Fibroblast of the aortic adventitia (primary cell): Measurements from ENCODE around the gene GGA1. TPM values are rescaled to one million over a fixed set of nuclear protein-coding genes. Genes with fewer than 3 reads are reported as not detected.

Source experiments
- DNase-seq: peaks from one replicate; pipeline ENCODE4 v3.0.0-alpha.2; 2010; ENCODE audit warnings: low read depth
- H3K4me3 ChIP-seq: 2 replicates; pipeline ENCODE4 v1.5.1; 2011; ENCODE audit warnings: low read depth, mild to moderate bottlenecking, control low read depth, low read length, moderate library complexity
- total RNA-seq: library from RNA; depleted of rRNA; stranded (reverse); fragments of >200 nt; gene quantifications from 2 replicates; pipeline ENCODE4 v1.2.3, GENCODE V29; 2012; ENCODE audit warnings: low replicate concordance
- TF ChIP-seq, protein P1 (sequence below): IDR thresholded peaks from 2 replicates; pipeline ENCODE4 v1.5.1; 2011; ENCODE audit warnings: mild to moderate bottlenecking, low read length, control low read depth, inconsistent platforms; ENCODE audit not compliant: insufficient read depth

The GGA1 gene
- total RNA-seq, 1 donor = 35.0 TPM

DNA sequence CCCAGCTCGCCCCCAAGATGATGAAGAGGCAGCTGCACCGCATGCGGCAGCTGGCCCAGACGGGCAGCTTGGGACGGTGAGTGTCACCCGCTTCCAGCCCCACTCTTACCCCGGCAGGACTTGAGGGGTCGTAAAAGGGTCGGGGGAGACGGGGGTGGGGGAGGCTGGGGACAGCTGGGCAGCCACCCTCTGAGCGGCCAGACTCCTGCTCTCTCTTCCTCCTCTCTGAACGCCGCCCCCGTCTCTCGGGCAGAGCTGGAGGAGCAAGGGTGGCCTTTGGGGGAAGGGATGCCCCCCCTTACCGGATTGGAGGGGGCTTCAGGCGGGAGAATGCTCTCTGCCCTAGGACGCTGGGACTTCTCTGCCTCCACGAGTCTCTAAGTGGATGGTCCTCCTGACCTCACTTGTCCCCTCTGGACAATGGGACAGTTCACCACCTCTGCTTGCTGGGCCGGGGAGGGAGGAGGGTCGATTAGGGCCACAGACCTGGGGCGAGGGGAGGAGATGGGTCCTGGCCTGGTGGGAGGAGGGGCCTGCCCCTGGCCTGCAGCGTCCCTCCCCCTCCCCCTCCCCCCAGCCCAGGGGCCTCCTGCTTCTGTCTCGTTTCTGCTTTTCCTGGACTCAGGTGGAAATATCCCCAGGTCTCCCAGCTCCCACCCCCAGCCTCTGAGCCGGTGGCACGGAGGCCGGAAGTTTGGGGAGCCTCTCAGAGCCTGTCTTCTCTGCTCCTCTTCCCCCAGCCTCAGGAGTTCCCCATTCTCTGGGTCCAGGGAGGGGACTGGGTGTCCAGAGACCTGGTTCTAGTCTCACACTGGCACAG, 31.3 kb downstream of the GGA1 start:
- TF ChIP-seq, protein P1, sequence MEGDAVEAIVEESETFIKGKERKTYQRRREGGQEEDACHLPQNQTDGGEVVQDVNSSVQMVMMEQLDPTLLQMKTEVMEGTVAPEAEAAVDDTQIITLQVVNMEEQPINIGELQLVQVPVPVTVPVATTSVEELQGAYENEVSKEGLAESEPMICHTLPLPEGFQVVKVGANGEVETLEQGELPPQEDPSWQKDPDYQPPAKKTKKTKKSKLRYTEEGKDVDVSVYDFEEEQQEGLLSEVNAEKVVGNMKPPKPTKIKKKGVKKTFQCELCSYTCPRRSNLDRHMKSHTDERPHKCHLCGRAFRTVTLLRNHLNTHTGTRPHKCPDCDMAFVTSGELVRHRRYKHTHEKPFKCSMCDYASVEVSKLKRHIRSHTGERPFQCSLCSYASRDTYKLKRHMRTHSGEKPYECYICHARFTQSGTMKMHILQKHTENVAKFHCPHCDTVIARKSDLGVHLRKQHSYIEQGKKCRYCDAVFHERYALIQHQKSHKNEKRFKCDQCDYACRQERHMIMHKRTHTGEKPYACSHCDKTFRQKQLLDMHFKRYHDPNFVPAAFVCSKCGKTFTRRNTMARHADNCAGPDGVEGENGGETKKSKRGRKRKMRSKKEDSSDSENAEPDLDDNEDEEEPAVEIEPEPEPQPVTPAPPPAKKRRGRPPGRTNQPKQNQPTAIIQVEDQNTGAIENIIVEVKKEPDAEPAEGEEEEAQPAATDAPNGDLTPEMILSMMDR = no peak
- no peak for DNase-seq
- peak overlapping the region; percentile 75 for H3K4me3 ChIP-seq

DNA sequence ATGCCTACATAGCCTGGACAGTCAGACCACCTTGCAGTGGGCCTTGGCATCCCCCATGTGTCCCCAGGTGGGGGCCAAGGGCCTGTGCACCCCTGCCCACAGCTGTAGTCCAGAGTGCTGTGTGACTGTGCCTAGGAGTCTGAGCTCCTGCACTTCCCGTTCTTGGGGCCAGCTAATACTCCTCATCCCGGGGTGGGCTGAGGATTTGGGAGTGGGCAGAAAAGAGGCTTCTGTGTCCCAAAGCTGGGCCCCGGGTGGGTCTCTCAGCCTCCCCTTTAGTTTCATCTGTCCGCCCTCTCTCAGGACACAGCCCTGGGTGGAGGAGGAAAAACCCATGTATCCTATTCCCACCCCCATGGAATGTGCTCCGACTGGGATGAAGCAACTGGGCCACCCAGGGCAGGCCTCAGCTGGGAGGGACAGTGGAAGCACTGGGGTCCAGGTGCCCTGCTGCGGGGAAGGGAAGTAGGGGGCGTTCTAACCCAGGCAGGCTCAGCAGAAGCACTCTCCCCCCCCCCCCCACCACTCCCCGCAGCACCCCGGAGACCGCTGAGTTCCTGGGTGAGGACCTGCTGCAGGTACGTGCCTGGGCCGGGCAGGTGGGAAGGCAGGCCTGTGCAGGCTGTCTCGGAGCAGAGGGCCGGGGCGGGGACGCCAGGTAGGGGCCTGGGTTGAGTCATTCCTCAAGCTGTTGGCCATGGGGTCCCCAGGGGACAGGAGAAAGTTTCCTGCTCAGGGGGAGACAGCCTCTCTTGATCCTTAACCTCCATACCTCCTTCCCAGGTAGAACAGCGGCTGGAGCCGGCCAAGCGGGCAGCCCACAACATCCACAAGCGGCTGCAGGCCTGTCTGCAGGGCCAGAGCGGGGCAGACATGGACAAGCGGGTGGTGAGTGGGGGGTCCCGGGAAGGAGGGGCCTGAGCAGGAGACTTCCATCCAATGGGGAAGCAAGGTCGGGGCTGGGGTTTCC, 32.2 kb downstream of the GGA1 start:
- H3K4me3 ChIP-seq = peak overlapping the region; percentile 75
- DNase-seq = no peak
- TF ChIP-seq, protein P1 = no peak

DNA sequence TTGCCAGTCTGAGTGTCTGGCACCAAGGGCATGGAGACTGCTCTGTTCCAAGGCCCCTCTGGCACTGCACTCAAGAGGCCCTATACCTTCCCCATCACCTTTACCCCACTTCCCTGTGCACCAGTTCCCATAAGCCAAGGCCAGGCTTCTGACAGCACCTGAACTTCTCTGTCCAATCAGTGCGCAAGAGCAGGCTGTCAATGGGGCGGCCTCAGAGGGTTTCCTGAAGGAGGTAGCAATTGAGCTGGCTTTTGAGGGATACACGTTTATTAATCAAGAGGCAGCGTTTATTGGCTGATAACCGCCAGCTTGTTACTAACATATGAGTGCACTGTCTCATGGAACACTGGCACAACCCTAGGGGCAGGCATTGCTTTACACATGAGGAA, 32.9 kb downstream of the GGA1 start:
- no peak for DNase-seq
- TF ChIP-seq, protein P1 = no peak
- no peak overlapping the region for H3K4me3 ChIP-seq

DNA sequence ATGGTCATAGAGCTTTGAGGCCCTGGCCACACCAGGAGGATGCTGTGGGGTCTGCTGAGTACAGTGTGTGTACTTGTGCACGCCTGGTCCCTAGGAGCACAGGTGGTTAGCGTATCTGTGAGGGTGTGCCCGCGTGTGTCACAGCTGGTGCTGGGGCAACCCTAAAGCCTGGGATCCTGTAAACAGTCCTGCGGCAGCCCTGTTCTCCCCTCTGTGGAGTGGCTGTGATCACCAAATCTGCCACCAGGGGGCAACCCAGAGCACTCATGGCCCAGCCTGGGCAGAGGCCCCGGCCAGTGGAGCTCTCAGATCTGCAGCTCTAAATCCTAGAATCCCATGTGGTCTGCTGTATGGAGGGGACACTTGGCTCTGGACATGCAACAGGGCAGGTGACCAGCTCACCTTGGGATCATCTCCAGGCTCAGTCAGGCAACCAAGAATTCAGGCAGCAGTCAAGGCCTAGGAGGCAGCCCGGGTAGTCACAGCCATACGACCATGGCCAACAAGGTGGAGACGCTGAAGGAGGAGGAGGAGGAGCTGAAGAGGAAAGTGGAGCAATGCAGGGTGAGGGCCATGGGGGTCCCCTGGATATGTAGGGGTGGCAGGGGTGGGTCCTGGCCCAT, 34.7 kb downstream of the GGA1 start:
- DNase-seq = peak; percentile 71
- TF ChIP-seq, protein P1 = peak; percentile 95
- H3K4me3 ChIP-seq = no peak overlapping the region

DNA sequence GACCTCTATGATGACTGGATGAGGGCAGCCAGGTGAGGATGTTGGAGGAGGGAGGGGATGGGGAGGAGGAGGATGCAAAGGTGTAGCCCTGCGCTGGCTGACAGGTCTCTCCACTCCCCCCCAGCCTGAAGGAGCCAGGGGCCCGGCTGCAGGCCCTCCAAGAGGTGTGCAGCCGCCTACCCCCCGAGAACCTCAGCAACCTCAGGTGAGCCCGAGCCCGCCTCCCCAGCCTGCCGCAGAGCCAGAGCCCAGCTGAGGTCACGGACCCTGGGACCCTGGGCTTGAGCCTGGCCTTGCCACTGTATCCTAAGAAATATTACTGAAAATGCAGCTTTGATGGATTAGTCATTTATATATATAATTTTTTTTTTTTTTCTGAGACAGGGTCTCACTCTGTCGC, 38.7 kb downstream of the GGA1 start:
- H3K4me3 ChIP-seq = no peak overlapping the region
- no peak for DNase-seq
- TF ChIP-seq, protein P1 = no peak

DNA sequence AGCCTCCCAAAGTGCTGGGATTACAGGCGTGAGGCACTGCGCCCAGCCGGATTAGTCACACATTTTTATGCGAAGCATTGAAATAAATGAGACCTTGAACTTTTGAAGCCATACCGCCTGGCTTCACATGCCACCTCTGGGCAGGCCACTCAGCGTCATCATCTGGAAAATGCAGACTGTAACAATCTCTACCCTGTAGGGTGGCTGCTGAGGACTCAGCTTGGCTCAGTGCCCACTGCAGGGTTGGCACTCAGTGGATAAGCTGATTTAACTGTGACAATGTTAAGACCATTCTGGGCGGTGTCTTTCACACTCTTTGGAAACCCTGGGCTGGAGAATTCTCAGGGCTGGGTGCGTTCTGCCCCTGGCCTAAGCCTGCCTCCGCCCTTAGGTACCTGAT, 39.3 kb downstream of the GGA1 start:
- H3K4me3 ChIP-seq = no peak overlapping the region
- DNase-seq = no peak
- TF ChIP-seq, protein P1 = no peak
